Sigmoid colon (tissue), 4 donors: ENCODE measurements around the gene DYNC1H1.
"Not testable (repeated sequence)": the region's sequence is repeated elsewhere in the genome, so short reads cannot be mapped to it uniquely, and the experiment has no call there.

Source experiments
- EP300 ChIP-seq, 4 donors: sonication (generic); formaldehyde crosslinking; IDR thresholded peaks; one replicate each; pipeline ENCODE4 v1.6.1; 2017; ENCODE audit warnings: antibody characterized with exemption in 4 of 4
- TF ChIP-seq, protein P1 (sequence below), 4 experiments: fragments of 450-650 bp in 3 of 4; fragments of 200-600 bp in 1 of 4; IDR thresholded peaks; one replicate each; pipeline ENCODE4 v1.5.1; 2016 to 2019; ENCODE audit warnings: antibody characterized with exemption in 4 of 4, mild to moderate bottlenecking in 3 of 4, moderate library complexity in 2 of 4

DNA sequence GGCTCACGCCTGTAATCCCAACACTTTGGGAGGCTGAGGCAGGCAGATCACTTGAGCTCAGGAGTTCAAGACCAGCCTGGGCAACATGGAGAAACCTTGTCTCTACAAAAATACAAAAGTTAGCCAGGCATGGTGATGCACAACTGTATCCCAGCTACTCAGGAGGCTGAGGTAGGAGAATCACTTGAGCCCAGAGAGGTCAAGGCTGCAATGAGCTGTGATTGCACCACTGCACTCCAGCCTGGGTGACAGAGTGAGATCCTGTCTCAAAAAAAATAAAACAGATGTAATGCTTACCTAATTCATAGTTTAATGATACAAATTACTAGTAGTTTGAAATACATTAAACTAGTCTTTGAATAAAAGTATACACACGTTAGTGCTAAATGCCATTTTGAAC, 7.1 kb downstream of the DYNC1H1 start:
- TF ChIP-seq, protein P1, sequence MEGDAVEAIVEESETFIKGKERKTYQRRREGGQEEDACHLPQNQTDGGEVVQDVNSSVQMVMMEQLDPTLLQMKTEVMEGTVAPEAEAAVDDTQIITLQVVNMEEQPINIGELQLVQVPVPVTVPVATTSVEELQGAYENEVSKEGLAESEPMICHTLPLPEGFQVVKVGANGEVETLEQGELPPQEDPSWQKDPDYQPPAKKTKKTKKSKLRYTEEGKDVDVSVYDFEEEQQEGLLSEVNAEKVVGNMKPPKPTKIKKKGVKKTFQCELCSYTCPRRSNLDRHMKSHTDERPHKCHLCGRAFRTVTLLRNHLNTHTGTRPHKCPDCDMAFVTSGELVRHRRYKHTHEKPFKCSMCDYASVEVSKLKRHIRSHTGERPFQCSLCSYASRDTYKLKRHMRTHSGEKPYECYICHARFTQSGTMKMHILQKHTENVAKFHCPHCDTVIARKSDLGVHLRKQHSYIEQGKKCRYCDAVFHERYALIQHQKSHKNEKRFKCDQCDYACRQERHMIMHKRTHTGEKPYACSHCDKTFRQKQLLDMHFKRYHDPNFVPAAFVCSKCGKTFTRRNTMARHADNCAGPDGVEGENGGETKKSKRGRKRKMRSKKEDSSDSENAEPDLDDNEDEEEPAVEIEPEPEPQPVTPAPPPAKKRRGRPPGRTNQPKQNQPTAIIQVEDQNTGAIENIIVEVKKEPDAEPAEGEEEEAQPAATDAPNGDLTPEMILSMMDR (IDR thresholded peaks at IDR 0.05): not testable (repeated sequence)
- not testable (repeated sequence) for TF ChIP-seq EP300 (IDR thresholded peaks at IDR 0.05)
